Measurements from ENCODE around the gene PCDHA12.

DNA sequence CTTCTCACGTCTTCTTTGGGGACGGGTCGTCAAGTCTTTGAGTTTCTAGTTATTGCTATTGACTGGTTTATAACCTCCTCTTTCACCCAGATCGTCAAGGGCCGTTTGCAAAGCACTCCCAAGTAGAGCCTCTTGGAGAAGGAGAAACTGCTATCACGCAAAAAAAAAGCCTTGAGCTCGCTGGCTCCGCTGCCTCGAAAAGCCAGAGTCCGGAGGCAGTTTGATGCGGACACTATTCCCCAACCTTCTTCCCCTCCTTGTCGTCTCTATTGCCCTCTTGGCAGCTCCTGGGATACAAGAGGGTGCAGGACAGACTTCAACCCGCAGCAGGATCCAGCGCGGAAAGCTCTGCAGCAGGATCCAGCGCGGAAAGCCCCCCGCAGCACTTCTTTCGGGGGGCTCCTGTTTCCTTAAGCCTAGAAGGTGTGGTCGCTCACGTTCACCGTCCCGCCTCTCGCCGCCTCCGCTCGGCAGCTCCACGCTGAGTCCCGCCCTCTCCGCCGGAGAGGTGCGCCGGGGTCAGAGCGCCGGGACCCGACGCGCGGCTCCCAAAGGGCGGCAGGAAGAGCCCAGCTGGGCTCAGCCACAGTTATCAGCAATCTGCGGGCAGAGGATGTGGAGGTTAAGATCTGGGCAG lies 50.8 kb downstream of the PCDHA12 start, which contains the start of gene PCDHAC1:
- no peak for TF ChIP-seq CTCF (IDR thresholded peaks at IDR 0.05)
- no peak for TF ChIP-seq POLR2A (IDR thresholded peaks at IDR 0.05)

Measured in esophagus squamous epithelium (tissue), 4 donors.